ENCODE data around the gene MCOLN2.

The MCOLN2 gene

GRCh38 chr1:84960371-84960770 is 36.5 kb downstream of the MCOLN2 start:
- no peak overlapping the region for H3K4me3 ChIP-seq (ENCODE audit: low read depth in 1 of 2, low read length in 2 of 2)
- H3K9ac ChIP-seq (ENCODE audit: low read depth, low read length): no peak overlapping the region
- TF ChIP-seq EZH2 (IDR thresholded peaks at IDR 0.05; ENCODE audit: borderline replicate concordance, low read depth, low read length, severe bottlenecking) (no peak), CTCF (IDR thresholded peaks at IDR 0.05; ENCODE audit: borderline replicate concordance, extremely low read depth, low read length, poor library complexity, severe bottlenecking) (no peak)
- no peak overlapping the region for H3K4me2 ChIP-seq (ENCODE audit: insufficient read depth, low read length)
- ATAC-seq (ENCODE audit: insufficient read depth, low read depth): no peak
- no peaks in the 10 kb centered on the region for H3K36me3 ChIP-seq (ENCODE audit: insufficient read depth, low read length)
- no peaks in the 10 kb centered on the region for H3K79me2 ChIP-seq (ENCODE audit: insufficient read depth, low read length)
- no peaks in the 10 kb centered on the region for H3K27me3 ChIP-seq (ENCODE audit: insufficient read depth, low read length, poor library complexity)
- H3K9me3 ChIP-seq (ENCODE audit: insufficient read depth, low read length, severe bottlenecking): no peaks in the 10 kb centered on the region
- no peaks in the 10 kb centered on the region for H4K20me1 ChIP-seq (ENCODE audit: insufficient read depth, low read length)
- no peaks in the 10 kb centered on the region for H3K4me1 ChIP-seq (ENCODE audit: insufficient read depth, low read length)
- no peak overlapping the region for H3K27ac ChIP-seq (ENCODE audit: low read length)
- no peak for DNase-seq
- H2AFZ ChIP-seq (ENCODE audit: low read depth, low read length): no peak overlapping the region

DNA sequence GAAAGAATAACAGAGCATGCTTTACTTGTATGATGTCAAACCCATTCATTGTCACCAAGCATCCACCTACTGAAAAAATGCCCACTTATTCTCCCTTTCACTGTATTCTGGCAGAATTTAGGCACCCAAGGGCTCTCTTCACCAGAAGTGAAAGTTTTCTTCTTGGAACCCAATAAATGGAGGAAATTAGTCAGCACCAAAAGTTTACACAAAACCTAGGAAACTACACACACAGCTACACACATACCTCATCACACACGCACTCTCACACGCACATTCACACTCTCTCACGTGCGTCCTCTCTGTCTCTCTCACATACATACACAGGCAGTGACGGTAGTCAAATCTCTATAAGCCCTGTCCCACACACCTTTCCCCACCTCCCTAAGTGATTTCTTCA is 37.6 kb downstream of the MCOLN2 start:
- Histone ChIP-seq H4K20me1 (ENCODE audit: insufficient read depth, low read length) (no peaks in the 10 kb centered on the region), H3K9ac (ENCODE audit: low read depth, low read length) (no peak overlapping the region), H3K27ac (ENCODE audit: low read length) (no peak overlapping the region), H3K4me3 (ENCODE audit: low read depth in 1 of 2, low read length in 2 of 2) (no peak overlapping the region), H2AFZ (ENCODE audit: low read depth, low read length) (no peak overlapping the region), H3K4me1 (ENCODE audit: insufficient read depth, low read length) (no peaks in the 10 kb centered on the region), H3K27me3 (ENCODE audit: insufficient read depth, low read length, poor library complexity) (no peaks in the 10 kb centered on the region), H3K36me3 (ENCODE audit: insufficient read depth, low read length) (no peaks in the 10 kb centered on the region), H3K4me2 (ENCODE audit: insufficient read depth, low read length) (no peak overlapping the region), H3K79me2 (ENCODE audit: insufficient read depth, low read length) (no peaks in the 10 kb centered on the region), H3K9me3 (ENCODE audit: insufficient read depth, low read length, severe bottlenecking) (no peaks in the 10 kb centered on the region)
- no peak for DNase-seq
- TF ChIP-seq EZH2 (IDR thresholded peaks at IDR 0.05; ENCODE audit: borderline replicate concordance, low read depth, low read length, severe bottlenecking): no peak
- no peak for TF ChIP-seq CTCF (IDR thresholded peaks at IDR 0.05; ENCODE audit: borderline replicate concordance, extremely low read depth, low read length, poor library complexity, severe bottlenecking)
- ATAC-seq (ENCODE audit: insufficient read depth, low read depth): no peak

- Histone ChIP-seq H4K20me1 (ENCODE audit: insufficient read depth, low read length) (no peaks in the 10 kb centered on the region), H3K9me3 (ENCODE audit: insufficient read depth, low read length, severe bottlenecking) (no peaks in the 10 kb centered on the region), H3K4me2 (ENCODE audit: insufficient read depth, low read length) (no peak overlapping the region), H2AFZ (ENCODE audit: low read depth, low read length) (no peak overlapping the region), H3K9ac (ENCODE audit: low read depth, low read length) (no peak overlapping the region), H3K4me1 (ENCODE audit: insufficient read depth, low read length) (no peaks in the 10 kb centered on the region), H3K27me3 (ENCODE audit: insufficient read depth, low read length, poor library complexity) (no peaks in the 10 kb centered on the region), H3K4me3 (ENCODE audit: low read depth in 1 of 2, low read length in 2 of 2) (no peak overlapping the region), H3K36me3 (ENCODE audit: insufficient read depth, low read length) (no peaks in the 10 kb centered on the region), H3K79me2 (ENCODE audit: insufficient read depth, low read length) (no peaks in the 10 kb centered on the region), H3K27ac (ENCODE audit: low read length) (no peak overlapping the region)
- no peak for ATAC-seq (ENCODE audit: insufficient read depth, low read depth)
- no peak for DNase-seq
- TF ChIP-seq EZH2 (IDR thresholded peaks at IDR 0.05; ENCODE audit: borderline replicate concordance, low read depth, low read length, severe bottlenecking) (no peak), CTCF (IDR thresholded peaks at IDR 0.05; ENCODE audit: borderline replicate concordance, extremely low read depth, low read length, poor library complexity, severe bottlenecking) (no peak)
Measured at GRCh38 chr1:84957966-84958365, 38.9 kb downstream of the MCOLN2 start.

GRCh38 chr1:84956655-84957054 is 40.3 kb downstream of the MCOLN2 start:
- H3K79me2 ChIP-seq (ENCODE audit: insufficient read depth, low read length): no peaks in the 10 kb centered on the region
- TF ChIP-seq CTCF (IDR thresholded peaks at IDR 0.05; ENCODE audit: borderline replicate concordance, extremely low read depth, low read length, poor library complexity, severe bottlenecking) (no peak), EZH2 (IDR thresholded peaks at IDR 0.05; ENCODE audit: borderline replicate concordance, low read depth, low read length, severe bottlenecking) (no peak)
- H3K4me2 ChIP-seq (ENCODE audit: insufficient read depth, low read length): no peak overlapping the region
- H2AFZ ChIP-seq (ENCODE audit: low read depth, low read length): no peak overlapping the region; the same call in 1 of the 2 replicates
- no peaks in the 10 kb centered on the region for H4K20me1 ChIP-seq (ENCODE audit: insufficient read depth, low read length)
- H3K27ac ChIP-seq (ENCODE audit: low read length): no peak overlapping the region
- no peak overlapping the region for H3K4me3 ChIP-seq (ENCODE audit: low read depth in 1 of 2, low read length in 2 of 2)
- no peak overlapping the region for H3K9ac ChIP-seq (ENCODE audit: low read depth, low read length)
- no peaks in the 10 kb centered on the region for H3K9me3 ChIP-seq (ENCODE audit: insufficient read depth, low read length, severe bottlenecking)
- DNase-seq (no peak), ATAC-seq (ENCODE audit: insufficient read depth, low read depth) (no peak)
- no peaks in the 10 kb centered on the region for H3K4me1 ChIP-seq (ENCODE audit: insufficient read depth, low read length)
- H3K36me3 ChIP-seq (ENCODE audit: insufficient read depth, low read length): no peaks in the 10 kb centered on the region
- H3K27me3 ChIP-seq (ENCODE audit: insufficient read depth, low read length, poor library complexity): no peaks in the 10 kb centered on the region

All from DND-41 (cell line).